A673 (cell line): Measurements from ENCODE around the gene MCRIP1. TPM values are rescaled to one million over a fixed set of nuclear protein-coding genes. Genes with fewer than 3 reads are reported as not detected.

ENCODE experiments used
- BruUV-seq: library from RNA; stranded (reverse); fragments of 400-500 nt; replicated peaks from 2 replicates; lab custom pipeline; 2021; lab: Mats Ljungman, UMichigan
- CTCF ChIA-PET: fragments of 300-600 bp; sonication (Branson Sonifier 250); formaldehyde crosslinking; loops from one replicate; lab custom pipeline; 2022; ENCODE audit warnings: antibody characterized with exemption; lab: Charles Lee
- POLR2A ChIA-PET: fragments of 300-600 bp; sonication (Branson Sonifier 250); formaldehyde crosslinking; loops from one replicate; lab custom pipeline; 2022; ENCODE audit warnings: antibody characterized with exemption; ENCODE audit not compliant: low non-redundant PET; lab: Charles Lee
- DNase-seq: peaks from one replicate; pipeline ENCODE4 v3.0.0-alpha.2; 2015; ENCODE audit warnings: low spot score
- H3K27ac ChIP-seq: fragments of 200-600 bp; sonication (generic); 2 replicates; pipeline ENCODE4 v1.5.1; 2016; ENCODE audit warnings: mixed run types, low read depth, mild to moderate bottlenecking, mixed read lengths, antibody characterized with exemption, low read length; ENCODE audit not compliant: poor library complexity, severe bottlenecking
- H3K27me3 ChIP-seq: fragments of 200-600 bp; sonication (generic); replicated peaks from 2 replicates; pipeline ENCODE4 v1.6.1; 2017; ENCODE audit warnings: mixed run types, low read depth, mild to moderate bottlenecking, mixed read lengths, antibody characterized with exemption, low read length; ENCODE audit not compliant: insufficient read depth, poor library complexity
- H3K36me3 ChIP-seq: fragments of 200-600 bp; sonication (generic); 2 replicates; pipeline ENCODE4 v1.6.1; 2016; ENCODE audit warnings: mixed run types, mild to moderate bottlenecking, mixed read lengths, antibody characterized with exemption, low read length; ENCODE audit not compliant: insufficient read depth, poor library complexity, severe bottlenecking
- H3K4me1 ChIP-seq: fragments of 200-600 bp; sonication (generic); 2 replicates; pipeline ENCODE4 v1.6.1; 2017; ENCODE audit warnings: mixed run types, mild to moderate bottlenecking, mixed read lengths, antibody characterized with exemption, low read length; ENCODE audit not compliant: insufficient read depth, poor library complexity, severe bottlenecking
- H3K4me3 ChIP-seq: fragments of 200-600 bp; sonication (generic); 2 replicates; pipeline ENCODE4 v1.5.1; 2016; ENCODE audit warnings: low read depth, mixed run types, mild to moderate bottlenecking, mixed read lengths, low read length; ENCODE audit not compliant: poor library complexity, severe bottlenecking
- H3K9me3 ChIP-seq: fragments of 200-600 bp; sonication (generic); 2 replicates; pipeline ENCODE4 v1.6.1; 2016; ENCODE audit warnings: mixed run types, low read depth, mild to moderate bottlenecking, mixed read lengths, antibody characterized with exemption, low read length; ENCODE audit not compliant: poor library complexity, severe bottlenecking
- EZH2 ChIP-seq: fragments of 200-600 bp; sonication (generic); IDR thresholded peaks from 2 replicates; pipeline ENCODE4 v1.6.1; 2017; ENCODE audit warnings: borderline replicate concordance, low read depth, mild to moderate bottlenecking, mixed read lengths, antibody characterized with exemption, low read length; ENCODE audit not compliant: poor library complexity, severe bottlenecking
- intact Hi-C: fragments of 100-400 bp; cut with micrococcal nuclease; formaldehyde crosslinking; loops from one replicate; pipeline ENCODE4 v1.10.0; 2022; ENCODE audit not compliant: unreplicated experiment
- total RNA-seq: library from RNA; stranded (reverse); gene quantifications from 2 replicates; pipeline ENCODE4 v1.2.3, GENCODE V29; 2021
- TF ChIP-seq, protein P1 (sequence below): fragments of 300-800, 200-600 bp; sonication (generic); conservative IDR thresholded peaks from 2 replicates; pipeline ENCODE4 v1.5.1; 2017; ENCODE audit warnings: low read depth, mild to moderate bottlenecking, antibody characterized with exemption, low read length, moderate library complexity, mixed read lengths

MCRIP1 gene
- total RNA-seq, 1 experiment from 2014 or later, result 126 TPM

DNA sequence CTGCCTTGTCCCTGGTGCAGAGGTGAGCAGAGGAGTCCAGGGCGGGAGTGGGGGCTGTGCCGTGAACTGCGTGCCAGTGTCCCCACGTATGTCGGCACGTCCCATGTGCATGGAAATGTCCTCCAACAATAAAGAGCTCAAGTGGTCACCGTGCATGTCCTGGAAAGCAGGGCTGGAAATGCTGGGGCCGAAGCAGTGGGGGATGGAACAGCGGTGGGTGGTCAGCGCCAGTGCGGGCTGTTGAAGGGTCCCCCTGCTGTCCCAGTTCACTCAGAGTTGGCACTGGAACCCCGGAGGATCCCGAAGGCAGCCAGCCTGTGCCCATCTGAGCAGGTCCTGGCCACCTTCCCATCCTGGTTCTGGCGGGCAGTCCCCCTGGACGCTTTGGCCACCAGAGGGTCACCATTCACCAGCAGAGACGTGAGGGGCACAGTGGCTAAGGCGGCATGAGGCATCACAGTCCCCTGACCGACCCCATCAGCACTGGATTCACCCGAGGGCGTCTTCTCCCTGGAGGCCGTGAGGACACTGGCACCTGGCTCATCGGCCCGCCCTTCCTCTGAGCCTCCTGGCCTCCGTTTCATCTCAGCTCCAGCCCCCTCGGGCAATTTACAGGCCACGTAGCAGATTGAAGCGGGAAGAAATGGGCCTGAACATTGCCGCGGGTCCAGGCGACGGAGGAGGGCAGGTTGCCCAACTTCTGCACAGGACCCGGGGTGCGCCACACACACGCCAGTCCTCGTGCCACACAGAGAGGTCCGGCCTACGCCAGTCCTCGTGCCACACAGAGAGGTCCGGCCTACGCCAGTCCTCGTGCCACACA lies 19.0 kb downstream of the MCRIP1 start:
- no peak for DNase-seq
- no peaks in the 10 kb centered on the region for H3K9me3 ChIP-seq
- CTCF ChIA-PET, result no interaction called here
- TF ChIP-seq, protein P1, sequence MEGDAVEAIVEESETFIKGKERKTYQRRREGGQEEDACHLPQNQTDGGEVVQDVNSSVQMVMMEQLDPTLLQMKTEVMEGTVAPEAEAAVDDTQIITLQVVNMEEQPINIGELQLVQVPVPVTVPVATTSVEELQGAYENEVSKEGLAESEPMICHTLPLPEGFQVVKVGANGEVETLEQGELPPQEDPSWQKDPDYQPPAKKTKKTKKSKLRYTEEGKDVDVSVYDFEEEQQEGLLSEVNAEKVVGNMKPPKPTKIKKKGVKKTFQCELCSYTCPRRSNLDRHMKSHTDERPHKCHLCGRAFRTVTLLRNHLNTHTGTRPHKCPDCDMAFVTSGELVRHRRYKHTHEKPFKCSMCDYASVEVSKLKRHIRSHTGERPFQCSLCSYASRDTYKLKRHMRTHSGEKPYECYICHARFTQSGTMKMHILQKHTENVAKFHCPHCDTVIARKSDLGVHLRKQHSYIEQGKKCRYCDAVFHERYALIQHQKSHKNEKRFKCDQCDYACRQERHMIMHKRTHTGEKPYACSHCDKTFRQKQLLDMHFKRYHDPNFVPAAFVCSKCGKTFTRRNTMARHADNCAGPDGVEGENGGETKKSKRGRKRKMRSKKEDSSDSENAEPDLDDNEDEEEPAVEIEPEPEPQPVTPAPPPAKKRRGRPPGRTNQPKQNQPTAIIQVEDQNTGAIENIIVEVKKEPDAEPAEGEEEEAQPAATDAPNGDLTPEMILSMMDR, result no peak
- no peak for TF ChIP-seq EZH2
- BruUV-seq, result no TSS peak
- no peaks in the 10 kb centered on the region for H3K4me1 ChIP-seq
- POLR2A ChIA-PET, result no interaction called here
- no peak overlapping the region for H3K4me3 ChIP-seq
- intact Hi-C loops, result no loop called here
- H3K36me3 ChIP-seq, result no peaks in the 10 kb centered on the region
- no peak overlapping the region for H3K27ac ChIP-seq
- H3K27me3 ChIP-seq, result peaks cover 9% of the 10 kb centered on the region

DNA sequence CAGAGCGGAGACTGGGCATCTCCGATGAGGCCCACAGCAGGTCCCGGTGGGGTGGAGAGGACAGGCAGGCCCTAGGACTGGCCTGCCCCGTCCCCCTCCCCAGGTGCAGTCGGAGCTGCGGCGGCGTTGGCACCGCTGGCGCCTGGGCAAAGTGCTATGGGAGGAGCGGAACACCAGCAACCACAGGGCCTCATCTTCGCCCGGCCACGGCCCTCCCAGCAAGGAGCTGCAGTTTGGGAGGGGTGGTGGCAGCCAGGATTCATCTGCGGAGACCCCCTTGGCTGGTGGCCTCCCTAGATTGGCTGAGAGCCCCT lies 19.8 kb downstream of the MCRIP1 start:
- intact Hi-C loops, result no loop called here

DNA sequence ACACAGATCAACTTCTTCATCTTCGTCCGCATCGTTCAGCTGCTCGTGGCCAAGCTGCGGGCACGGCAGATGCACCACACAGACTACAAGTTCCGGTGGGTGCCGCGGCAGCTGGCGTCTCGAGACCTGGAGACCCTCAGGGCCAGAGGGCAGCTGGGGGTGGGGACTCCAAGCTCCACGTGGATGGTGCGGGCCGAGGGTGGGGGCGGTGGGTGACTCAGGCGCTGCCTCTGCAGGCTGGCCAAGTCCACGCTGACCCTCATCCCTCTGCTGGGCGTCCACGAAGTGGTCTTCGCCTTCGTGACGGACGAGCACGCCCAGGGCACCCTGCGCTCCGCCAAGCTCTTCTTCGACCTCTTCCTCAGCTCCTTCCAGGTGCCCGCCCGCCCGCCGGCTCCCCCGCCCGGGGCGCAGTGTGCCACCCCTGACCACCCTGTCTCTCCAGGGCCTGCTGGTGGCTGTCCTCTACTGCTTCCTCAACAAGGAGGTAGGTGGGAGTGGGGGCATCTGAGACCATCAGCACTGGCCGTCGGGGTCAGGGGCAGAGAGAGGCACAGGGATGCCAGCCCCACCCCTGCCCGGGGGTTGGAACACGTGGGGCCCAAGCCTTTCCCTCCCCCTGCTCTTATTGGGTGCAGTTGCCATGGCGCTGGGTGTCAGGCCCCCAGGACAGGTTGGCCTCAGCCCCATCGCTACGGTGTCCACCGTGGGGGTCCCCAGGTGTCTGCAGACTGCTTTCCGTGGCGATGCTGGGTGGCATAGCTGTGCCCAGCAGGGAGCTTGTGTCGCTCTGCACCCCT lies 20.3 kb downstream of the MCRIP1 start:
- H3K9me3 ChIP-seq, result no peaks in the 10 kb centered on the region
- H3K27ac ChIP-seq, result no peak overlapping the region
- ChIA-PET POLR2A (interaction anchor here (0.6 kb wide), 1 partner anchor 418 kb away, joined by 4 read pairs; the partner anchor contains the start of gene BAHCC1), CTCF (no interaction called here)
- H3K4me3 ChIP-seq, result no peak overlapping the region
- no peak for DNase-seq
- H3K36me3 ChIP-seq, result no peaks in the 10 kb centered on the region
- H3K4me1 ChIP-seq, result no peaks in the 10 kb centered on the region
- TF ChIP-seq, protein P1, result no peak
- TF ChIP-seq EZH2, result no peak
- no TSS peak for BruUV-seq
- intact Hi-C loops, result no loop called here
- H3K27me3 ChIP-seq, result peaks cover 19% of the 10 kb centered on the region

More for the DNA sequence above, 19.8 kb downstream of the MCRIP1 start:
- H3K27me3 ChIP-seq, result peaks cover 13% of the 10 kb centered on the region
- no peak for TF ChIP-seq EZH2
- TF ChIP-seq, protein P1, result no peak
- H3K4me1 ChIP-seq, result no peaks in the 10 kb centered on the region
- BruUV-seq, result no TSS peak
- POLR2A ChIA-PET, result interaction anchor here (0.6 kb wide), 1 partner anchor 418 kb away, joined by 4 read pairs; the partner anchor contains the start of gene BAHCC1
- CTCF ChIA-PET, result no interaction called here
- no peak overlapping the region for H3K4me3 ChIP-seq
- no peak for DNase-seq
- H3K9me3 ChIP-seq, result no peaks in the 10 kb centered on the region
- H3K27ac ChIP-seq, result no peak overlapping the region
- no peaks in the 10 kb centered on the region for H3K36me3 ChIP-seq
